ENCODE measurements around the gene CES5A.

Gene CES5A

GRCh38 chr16:55843105-55843395 is 32.1 kb downstream of the CES5A start:
- Histone ChIP-seq H3K79me2 (ENCODE audit: insufficient read depth, low read length) (no peaks in the 10 kb centered on the region), H3F3A (ENCODE audit: insufficient read depth, low read length) (no peaks in the 10 kb centered on the region), H3K9me3 (ENCODE audit: low read length) (no peaks in the 10 kb centered on the region), H2AFZ (ENCODE audit: low read length) (no peak overlapping the region), H3K4me2 (ENCODE audit: low read length) (no peak overlapping the region), H3K9me2 (ENCODE audit: low read depth, low read length) (no peaks in the 10 kb centered on the region), H4K20me1 (ENCODE audit: insufficient read depth, low read length) (no peaks in the 10 kb centered on the region), H3K27me3 (ENCODE audit: insufficient read depth, low read length) (no peaks in the 10 kb centered on the region), H3K9ac (ENCODE audit: low read length) (no peak overlapping the region), H3K36me3 (ENCODE audit: insufficient read depth, low read length) (no peaks in the 10 kb centered on the region), H3K27ac (ENCODE audit: low read depth, low read length, poor library complexity, severe bottlenecking) (no peak overlapping the region), H3K4me1 (ENCODE audit: insufficient read depth, low read length, severe bottlenecking) (no peaks in the 10 kb centered on the region), H3K4me3 (ENCODE audit: low read depth, low read length, poor library complexity, severe bottlenecking) (no peak overlapping the region)
- TF ChIP-seq, protein P1, sequence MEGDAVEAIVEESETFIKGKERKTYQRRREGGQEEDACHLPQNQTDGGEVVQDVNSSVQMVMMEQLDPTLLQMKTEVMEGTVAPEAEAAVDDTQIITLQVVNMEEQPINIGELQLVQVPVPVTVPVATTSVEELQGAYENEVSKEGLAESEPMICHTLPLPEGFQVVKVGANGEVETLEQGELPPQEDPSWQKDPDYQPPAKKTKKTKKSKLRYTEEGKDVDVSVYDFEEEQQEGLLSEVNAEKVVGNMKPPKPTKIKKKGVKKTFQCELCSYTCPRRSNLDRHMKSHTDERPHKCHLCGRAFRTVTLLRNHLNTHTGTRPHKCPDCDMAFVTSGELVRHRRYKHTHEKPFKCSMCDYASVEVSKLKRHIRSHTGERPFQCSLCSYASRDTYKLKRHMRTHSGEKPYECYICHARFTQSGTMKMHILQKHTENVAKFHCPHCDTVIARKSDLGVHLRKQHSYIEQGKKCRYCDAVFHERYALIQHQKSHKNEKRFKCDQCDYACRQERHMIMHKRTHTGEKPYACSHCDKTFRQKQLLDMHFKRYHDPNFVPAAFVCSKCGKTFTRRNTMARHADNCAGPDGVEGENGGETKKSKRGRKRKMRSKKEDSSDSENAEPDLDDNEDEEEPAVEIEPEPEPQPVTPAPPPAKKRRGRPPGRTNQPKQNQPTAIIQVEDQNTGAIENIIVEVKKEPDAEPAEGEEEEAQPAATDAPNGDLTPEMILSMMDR (IDR thresholded peaks at IDR 0.05; ENCODE audit: low read length): no peak
- no peak for TF ChIP-seq EZH2 (IDR thresholded peaks at IDR 0.05; ENCODE audit: borderline replicate concordance, low read length)

GRCh38 chr16:55842369-55843104 is 32.6 kb downstream of the CES5A start:
- no peak overlapping the region for H2AFZ ChIP-seq (ENCODE audit: low read length)
- no peaks in the 10 kb centered on the region for H3K9me3 ChIP-seq (ENCODE audit: low read length)
- TF ChIP-seq, protein P1 (IDR thresholded peaks at IDR 0.05; ENCODE audit: low read length): peak; percentile 73
- TF ChIP-seq EZH2 (IDR thresholded peaks at IDR 0.05; ENCODE audit: borderline replicate concordance, low read length): no peak
- no peaks in the 10 kb centered on the region for H3K79me2 ChIP-seq (ENCODE audit: insufficient read depth, low read length)
- no peak overlapping the region for H3K4me2 ChIP-seq (ENCODE audit: low read length)
- no peak overlapping the region for H3K4me3 ChIP-seq (ENCODE audit: low read depth, low read length, poor library complexity, severe bottlenecking)
- H3K4me1 ChIP-seq (ENCODE audit: insufficient read depth, low read length, severe bottlenecking): no peaks in the 10 kb centered on the region
- H3K9me2 ChIP-seq (ENCODE audit: low read depth, low read length): no peaks in the 10 kb centered on the region
- no peaks in the 10 kb centered on the region for H4K20me1 ChIP-seq (ENCODE audit: insufficient read depth, low read length)
- H3F3A ChIP-seq (ENCODE audit: insufficient read depth, low read length): no peaks in the 10 kb centered on the region
- no peaks in the 10 kb centered on the region for H3K36me3 ChIP-seq (ENCODE audit: insufficient read depth, low read length)
- no peak overlapping the region for H3K9ac ChIP-seq (ENCODE audit: low read length)
- H3K27ac ChIP-seq (ENCODE audit: low read depth, low read length, poor library complexity, severe bottlenecking): no peak overlapping the region
- H3K27me3 ChIP-seq (ENCODE audit: insufficient read depth, low read length): no peaks in the 10 kb centered on the region

DNA sequence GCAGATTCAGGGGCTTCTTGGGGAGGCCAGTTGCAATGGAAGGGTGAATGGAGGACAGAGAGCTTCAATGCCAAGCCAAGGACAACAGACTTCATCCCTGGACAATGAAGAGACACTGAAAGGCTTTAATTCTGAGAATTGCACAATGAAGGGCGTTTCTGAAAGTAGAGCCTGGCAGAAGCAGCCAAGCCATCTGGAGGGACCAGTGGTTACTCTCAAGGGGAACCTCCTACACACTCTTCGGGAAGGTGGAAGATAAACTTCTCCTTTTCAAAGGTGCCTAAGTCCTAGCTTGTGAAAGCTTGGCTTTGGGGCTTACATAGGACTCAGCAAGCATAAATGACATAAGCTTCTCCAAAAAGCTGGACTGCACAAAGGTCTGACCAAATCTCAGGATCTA is 36.1 kb downstream of the CES5A start:
- no peaks in the 10 kb centered on the region for H3K4me1 ChIP-seq (ENCODE audit: insufficient read depth, low read length, severe bottlenecking)
- H3K4me3 ChIP-seq (ENCODE audit: low read depth, low read length, poor library complexity, severe bottlenecking): no peak overlapping the region
- no peak overlapping the region for H3K9ac ChIP-seq (ENCODE audit: low read length)
- no peaks in the 10 kb centered on the region for H3K9me3 ChIP-seq (ENCODE audit: low read length)
- H3K27ac ChIP-seq (ENCODE audit: low read depth, low read length, poor library complexity, severe bottlenecking): no peak overlapping the region
- H3K79me2 ChIP-seq (ENCODE audit: insufficient read depth, low read length): no peaks in the 10 kb centered on the region
- no peaks in the 10 kb centered on the region for H3K27me3 ChIP-seq (ENCODE audit: insufficient read depth, low read length)
- no peaks in the 10 kb centered on the region for H3K36me3 ChIP-seq (ENCODE audit: insufficient read depth, low read length)
- H4K20me1 ChIP-seq (ENCODE audit: insufficient read depth, low read length): no peaks in the 10 kb centered on the region
- TF ChIP-seq EZH2 (IDR thresholded peaks at IDR 0.05; ENCODE audit: borderline replicate concordance, low read length): no peak
- TF ChIP-seq, protein P1 (IDR thresholded peaks at IDR 0.05; ENCODE audit: low read length): no peak
- H2AFZ ChIP-seq (ENCODE audit: low read length): no peak overlapping the region
- H3K9me2 ChIP-seq (ENCODE audit: low read depth, low read length): no peaks in the 10 kb centered on the region
- no peaks in the 10 kb centered on the region for H3F3A ChIP-seq (ENCODE audit: insufficient read depth, low read length)
- no peak overlapping the region for H3K4me2 ChIP-seq (ENCODE audit: low read length)
